Measurements from ENCODE around the gene ADGRB2.

DNA sequence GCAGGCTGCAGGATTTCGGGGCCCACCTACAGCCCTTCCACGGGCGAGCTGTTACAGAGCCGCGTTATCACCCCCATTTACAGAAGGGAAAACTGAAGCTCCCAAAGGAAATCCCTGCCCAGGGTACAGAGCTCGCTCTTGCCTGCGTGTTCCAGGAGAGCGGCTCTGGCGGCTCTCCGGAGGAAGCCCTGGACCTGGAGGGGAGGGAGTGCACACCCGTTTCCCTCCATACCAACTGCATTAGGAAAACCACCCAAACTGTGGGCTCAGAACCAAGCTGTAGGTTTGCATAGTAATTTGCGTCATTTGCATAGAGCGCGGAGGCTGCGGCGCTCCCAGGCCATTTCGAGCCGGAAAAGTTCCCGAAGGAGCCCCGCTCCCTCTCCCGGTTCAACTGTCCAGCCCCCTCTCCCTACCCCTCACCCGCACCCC is 24.7 kb upstream of the ADGRB2 start:
- TF ChIP-seq, protein P1, sequence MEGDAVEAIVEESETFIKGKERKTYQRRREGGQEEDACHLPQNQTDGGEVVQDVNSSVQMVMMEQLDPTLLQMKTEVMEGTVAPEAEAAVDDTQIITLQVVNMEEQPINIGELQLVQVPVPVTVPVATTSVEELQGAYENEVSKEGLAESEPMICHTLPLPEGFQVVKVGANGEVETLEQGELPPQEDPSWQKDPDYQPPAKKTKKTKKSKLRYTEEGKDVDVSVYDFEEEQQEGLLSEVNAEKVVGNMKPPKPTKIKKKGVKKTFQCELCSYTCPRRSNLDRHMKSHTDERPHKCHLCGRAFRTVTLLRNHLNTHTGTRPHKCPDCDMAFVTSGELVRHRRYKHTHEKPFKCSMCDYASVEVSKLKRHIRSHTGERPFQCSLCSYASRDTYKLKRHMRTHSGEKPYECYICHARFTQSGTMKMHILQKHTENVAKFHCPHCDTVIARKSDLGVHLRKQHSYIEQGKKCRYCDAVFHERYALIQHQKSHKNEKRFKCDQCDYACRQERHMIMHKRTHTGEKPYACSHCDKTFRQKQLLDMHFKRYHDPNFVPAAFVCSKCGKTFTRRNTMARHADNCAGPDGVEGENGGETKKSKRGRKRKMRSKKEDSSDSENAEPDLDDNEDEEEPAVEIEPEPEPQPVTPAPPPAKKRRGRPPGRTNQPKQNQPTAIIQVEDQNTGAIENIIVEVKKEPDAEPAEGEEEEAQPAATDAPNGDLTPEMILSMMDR (IDR thresholded peaks at IDR 0.05): no peak
- TF ChIP-seq POLR2A (IDR thresholded peaks at IDR 0.05): no peak
